ENCODE results near the gene FAM219B. TPM values are rescaled to one million over a fixed set of nuclear protein-coding genes. Genes with fewer than 3 reads are reported as not detected.

Gene FAM219B
- total RNA-seq, 1 experiment from 2014 or later, result 99.6 TPM

DNA sequence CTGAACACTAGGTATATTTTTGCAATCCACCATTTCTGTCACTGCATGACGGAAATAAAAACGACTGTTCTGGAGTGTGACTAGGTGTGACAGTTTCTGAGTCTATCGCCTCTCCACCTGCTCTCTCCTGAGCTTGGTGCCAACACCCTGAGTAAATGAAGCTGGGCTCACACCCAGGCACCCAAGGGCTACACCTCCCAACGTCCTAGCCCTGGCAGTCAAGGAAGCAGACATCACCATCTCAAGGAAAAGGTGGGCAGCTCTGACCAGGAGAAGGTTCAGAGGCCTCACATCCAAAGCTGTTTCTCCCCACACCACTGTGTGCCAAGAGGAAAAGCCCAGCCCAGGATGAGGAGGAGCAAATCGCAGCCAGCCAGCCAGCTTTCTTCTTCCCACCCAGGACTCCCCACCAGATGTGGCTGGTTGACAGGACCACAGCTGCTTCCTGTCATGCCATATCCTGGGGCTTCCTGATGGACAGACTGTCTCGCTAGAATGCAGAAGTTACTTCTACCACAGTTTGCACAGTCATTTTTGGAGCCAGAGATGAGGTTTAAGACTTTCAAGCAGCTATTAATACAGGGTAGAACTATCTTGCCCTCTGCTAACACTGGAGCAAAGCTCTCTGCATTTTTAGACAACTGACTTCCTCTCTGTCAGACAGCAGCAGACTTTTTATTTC, 36.8 kb downstream of the FAM219B start:
- peaks cover 18% of the 10 kb centered on the region for H3K36me3 Mint-ChIP-seq
- H3K4me3 Mint-ChIP-seq, result peak overlapping the region; percentile 29; the same call in 1 of the 2 replicates
- H3K27ac Mint-ChIP-seq, result peak overlapping the region; percentile 85
- ATAC-seq (no peak), DNase-seq (ENCODE audit: low spot score) (no peak)
- ChIA-PET POLR2A (no interaction called here), CTCF (interaction anchor here (0.7 to 2.2 kb wide), 4 partner anchors 20 to 101 kb away, joined by 3 to 11 read pairs (median 6); partner anchors contain the start of genes MPI and ULK3)
- TF ChIP-seq, protein P1, sequence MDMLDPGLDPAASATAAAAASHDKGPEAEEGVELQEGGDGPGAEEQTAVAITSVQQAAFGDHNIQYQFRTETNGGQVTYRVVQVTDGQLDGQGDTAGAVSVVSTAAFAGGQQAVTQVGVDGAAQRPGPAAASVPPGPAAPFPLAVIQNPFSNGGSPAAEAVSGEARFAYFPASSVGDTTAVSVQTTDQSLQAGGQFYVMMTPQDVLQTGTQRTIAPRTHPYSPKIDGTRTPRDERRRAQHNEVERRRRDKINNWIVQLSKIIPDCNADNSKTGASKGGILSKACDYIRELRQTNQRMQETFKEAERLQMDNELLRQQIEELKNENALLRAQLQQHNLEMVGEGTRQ (CRISPR knock-in tag; IDR thresholded peaks at IDR 0.05), result no peak
- TF ChIP-seq, protein P2, sequence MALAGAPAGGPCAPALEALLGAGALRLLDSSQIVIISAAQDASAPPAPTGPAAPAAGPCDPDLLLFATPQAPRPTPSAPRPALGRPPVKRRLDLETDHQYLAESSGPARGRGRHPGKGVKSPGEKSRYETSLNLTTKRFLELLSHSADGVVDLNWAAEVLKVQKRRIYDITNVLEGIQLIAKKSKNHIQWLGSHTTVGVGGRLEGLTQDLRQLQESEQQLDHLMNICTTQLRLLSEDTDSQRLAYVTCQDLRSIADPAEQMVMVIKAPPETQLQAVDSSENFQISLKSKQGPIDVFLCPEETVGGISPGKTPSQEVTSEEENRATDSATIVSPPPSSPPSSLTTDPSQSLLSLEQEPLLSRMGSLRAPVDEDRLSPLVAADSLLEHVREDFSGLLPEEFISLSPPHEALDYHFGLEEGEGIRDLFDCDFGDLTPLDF (CRISPR knock-in tag; IDR thresholded peaks at IDR 0.05), result no peak
- H3K4me1 Mint-ChIP-seq, result peaks cover 34% of the 10 kb centered on the region
- H3K9me3 Mint-ChIP-seq, result peaks cover 6% of the 10 kb centered on the region
- no peaks in the 10 kb centered on the region for H3K27me3 Mint-ChIP-seq (ENCODE audit: low read depth)

DNA sequence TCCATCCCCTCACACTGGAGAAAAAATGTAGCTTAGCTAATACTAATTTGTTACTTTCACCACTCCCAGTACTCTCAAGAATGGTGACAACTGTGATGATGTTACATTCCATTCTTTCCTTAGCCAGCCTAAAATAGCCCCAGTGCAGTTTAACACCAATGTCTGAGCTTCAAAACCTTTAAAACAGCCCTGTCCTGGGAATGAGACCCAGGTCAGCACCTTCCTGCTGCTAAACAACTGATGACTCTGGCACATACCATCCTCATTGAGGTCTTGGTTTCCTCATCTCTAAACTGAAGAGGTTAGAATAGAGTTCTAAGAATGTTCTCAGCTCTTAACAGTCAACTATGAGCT, 37.3 kb downstream of the FAM219B start:
- Mint-ChIP-seq H3K4me1 (peaks cover 34% of the 10 kb centered on the region), H3K27ac (no peak overlapping the region), H3K4me3 (no peak overlapping the region), H3K27me3 (ENCODE audit: low read depth) (no peaks in the 10 kb centered on the region), H3K9me3 (peaks cover 6% of the 10 kb centered on the region), H3K36me3 (peaks cover 18% of the 10 kb centered on the region)
- no peak for ATAC-seq
- DNase-seq (ENCODE audit: low spot score), result no peak
- ChIA-PET CTCF (interaction anchor here (0.7 to 2.2 kb wide), 3 partner anchors 27 to 100 kb away, joined by 3 to 11 read pairs (median 9); partner anchors contain the start of gene ULK3), POLR2A (no interaction called here)
- TF ChIP-seq NR2C2 (CRISPR knock-in tag; IDR thresholded peaks at IDR 0.05) (no peak), ESRRA (CRISPR knock-in tag; IDR thresholded peaks at IDR 0.05; ENCODE audit: borderline replicate concordance) (no peak), CBFB (CRISPR knock-in tag; IDR thresholded peaks at IDR 0.05; ENCODE audit: low read depth) (no peak), ZNF138 (CRISPR knock-in tag; conservative IDR thresholded peaks at IDR 0.05) (no peak), RORB (CRISPR knock-in tag; IDR thresholded peaks at IDR 0.05) (no peak), TCF7 (CRISPR knock-in tag; IDR thresholded peaks at IDR 0.05; ENCODE audit: low read depth) (no peak), JUN (CRISPR knock-in tag; IDR thresholded peaks at IDR 0.05) (no peak), OVOL2 (CRISPR knock-in tag; IDR thresholded peaks at IDR 0.05; ENCODE audit: borderline replicate concordance) (no peak)
- TF ChIP-seq, protein P3, sequence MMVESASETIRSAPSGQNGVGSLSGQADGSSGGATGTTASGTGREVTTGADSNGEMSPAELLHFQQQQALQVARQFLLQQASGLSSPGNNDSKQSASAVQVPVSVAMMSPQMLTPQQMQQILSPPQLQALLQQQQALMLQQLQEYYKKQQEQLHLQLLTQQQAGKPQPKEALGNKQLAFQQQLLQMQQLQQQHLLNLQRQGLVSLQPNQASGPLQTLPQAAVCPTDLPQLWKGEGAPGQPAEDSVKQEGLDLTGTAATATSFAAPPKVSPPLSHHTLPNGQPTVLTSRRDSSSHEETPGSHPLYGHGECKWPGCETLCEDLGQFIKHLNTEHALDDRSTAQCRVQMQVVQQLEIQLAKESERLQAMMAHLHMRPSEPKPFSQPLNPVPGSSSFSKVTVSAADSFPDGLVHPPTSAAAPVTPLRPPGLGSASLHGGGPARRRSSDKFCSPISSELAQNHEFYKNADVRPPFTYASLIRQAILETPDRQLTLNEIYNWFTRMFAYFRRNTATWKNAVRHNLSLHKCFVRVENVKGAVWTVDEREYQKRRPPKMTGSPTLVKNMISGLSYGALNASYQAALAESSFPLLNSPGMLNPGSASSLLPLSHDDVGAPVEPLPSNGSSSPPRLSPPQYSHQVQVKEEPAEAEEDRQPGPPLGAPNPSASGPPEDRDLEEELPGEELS (CRISPR knock-in tag; IDR thresholded peaks at IDR 0.05), result no peak
- TF ChIP-seq, protein P4, sequence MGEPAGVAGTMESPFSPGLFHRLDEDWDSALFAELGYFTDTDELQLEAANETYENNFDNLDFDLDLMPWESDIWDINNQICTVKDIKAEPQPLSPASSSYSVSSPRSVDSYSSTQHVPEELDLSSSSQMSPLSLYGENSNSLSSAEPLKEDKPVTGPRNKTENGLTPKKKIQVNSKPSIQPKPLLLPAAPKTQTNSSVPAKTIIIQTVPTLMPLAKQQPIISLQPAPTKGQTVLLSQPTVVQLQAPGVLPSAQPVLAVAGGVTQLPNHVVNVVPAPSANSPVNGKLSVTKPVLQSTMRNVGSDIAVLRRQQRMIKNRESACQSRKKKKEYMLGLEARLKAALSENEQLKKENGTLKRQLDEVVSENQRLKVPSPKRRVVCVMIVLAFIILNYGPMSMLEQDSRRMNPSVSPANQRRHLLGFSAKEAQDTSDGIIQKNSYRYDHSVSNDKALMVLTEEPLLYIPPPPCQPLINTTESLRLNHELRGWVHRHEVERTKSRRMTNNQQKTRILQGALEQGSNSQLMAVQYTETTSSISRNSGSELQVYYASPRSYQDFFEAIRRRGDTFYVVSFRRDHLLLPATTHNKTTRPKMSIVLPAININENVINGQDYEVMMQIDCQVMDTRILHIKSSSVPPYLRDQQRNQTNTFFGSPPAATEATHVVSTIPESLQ (CRISPR knock-in tag; IDR thresholded peaks at IDR 0.05), result no peak
- TF ChIP-seq, protein P2 (CRISPR knock-in tag; IDR thresholded peaks at IDR 0.05), result no peak
- TF ChIP-seq, protein P5, sequence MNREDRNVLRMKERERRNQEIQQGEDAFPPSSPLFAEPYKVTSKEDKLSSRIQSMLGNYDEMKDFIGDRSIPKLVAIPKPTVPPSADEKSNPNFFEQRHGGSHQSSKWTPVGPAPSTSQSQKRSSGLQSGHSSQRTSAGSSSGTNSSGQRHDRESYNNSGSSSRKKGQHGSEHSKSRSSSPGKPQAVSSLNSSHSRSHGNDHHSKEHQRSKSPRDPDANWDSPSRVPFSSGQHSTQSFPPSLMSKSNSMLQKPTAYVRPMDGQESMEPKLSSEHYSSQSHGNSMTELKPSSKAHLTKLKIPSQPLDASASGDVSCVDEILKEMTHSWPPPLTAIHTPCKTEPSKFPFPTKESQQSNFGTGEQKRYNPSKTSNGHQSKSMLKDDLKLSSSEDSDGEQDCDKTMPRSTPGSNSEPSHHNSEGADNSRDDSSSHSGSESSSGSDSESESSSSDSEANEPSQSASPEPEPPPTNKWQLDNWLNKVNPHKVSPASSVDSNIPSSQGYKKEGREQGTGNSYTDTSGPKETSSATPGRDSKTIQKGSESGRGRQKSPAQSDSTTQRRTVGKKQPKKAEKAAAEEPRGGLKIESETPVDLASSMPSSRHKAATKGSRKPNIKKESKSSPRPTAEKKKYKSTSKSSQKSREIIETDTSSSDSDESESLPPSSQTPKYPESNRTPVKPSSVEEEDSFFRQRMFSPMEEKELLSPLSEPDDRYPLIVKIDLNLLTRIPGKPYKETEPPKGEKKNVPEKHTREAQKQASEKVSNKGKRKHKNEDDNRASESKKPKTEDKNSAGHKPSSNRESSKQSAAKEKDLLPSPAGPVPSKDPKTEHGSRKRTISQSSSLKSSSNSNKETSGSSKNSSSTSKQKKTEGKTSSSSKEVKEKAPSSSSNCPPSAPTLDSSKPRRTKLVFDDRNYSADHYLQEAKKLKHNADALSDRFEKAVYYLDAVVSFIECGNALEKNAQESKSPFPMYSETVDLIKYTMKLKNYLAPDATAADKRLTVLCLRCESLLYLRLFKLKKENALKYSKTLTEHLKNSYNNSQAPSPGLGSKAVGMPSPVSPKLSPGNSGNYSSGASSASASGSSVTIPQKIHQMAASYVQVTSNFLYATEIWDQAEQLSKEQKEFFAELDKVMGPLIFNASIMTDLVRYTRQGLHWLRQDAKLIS (CRISPR knock-in tag; IDR thresholded peaks at IDR 0.05; ENCODE audit: borderline replicate concordance), result no peak
- TF ChIP-seq, protein P6, sequence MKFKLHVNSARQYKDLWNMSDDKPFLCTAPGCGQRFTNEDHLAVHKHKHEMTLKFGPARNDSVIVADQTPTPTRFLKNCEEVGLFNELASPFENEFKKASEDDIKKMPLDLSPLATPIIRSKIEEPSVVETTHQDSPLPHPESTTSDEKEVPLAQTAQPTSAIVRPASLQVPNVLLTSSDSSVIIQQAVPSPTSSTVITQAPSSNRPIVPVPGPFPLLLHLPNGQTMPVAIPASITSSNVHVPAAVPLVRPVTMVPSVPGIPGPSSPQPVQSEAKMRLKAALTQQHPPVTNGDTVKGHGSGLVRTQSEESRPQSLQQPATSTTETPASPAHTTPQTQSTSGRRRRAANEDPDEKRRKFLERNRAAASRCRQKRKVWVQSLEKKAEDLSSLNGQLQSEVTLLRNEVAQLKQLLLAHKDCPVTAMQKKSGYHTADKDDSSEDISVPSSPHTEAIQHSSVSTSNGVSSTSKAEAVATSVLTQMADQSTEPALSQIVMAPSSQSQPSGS (CRISPR knock-in tag; IDR thresholded peaks at IDR 0.05; ENCODE audit: borderline replicate concordance, low read depth), result no peak
